SK-N-SH (cell line): ENCODE data around the gene NIT2. TPM values are rescaled to one million over a fixed set of nuclear protein-coding genes. Genes with fewer than 3 reads are reported as not detected.

Experiments
- CTCF ChIA-PET: fragments of 300-600, 350-600 bp; formaldehyde crosslinking; extraction: SDS; loops from one replicate; lab custom pipeline; 2021; lab: Yijun Ruan, JAX
- POLR2A ChIA-PET: fragments of 350-600 bp; sonication (Branson Sonifier 250); formaldehyde crosslinking; extraction: SDS; loops from one replicate; lab custom pipeline; 2020; ENCODE audit warnings: antibody characterized with exemption, inconsistent platforms; lab: Yijun Ruan, JAX
- DNase-seq: peaks from one replicate; pipeline ENCODE4 v3.0.0; 2012
- H2AFZ ChIP-seq: fragments of 200-600 bp; sonication (generic); 2 replicates; pipeline ENCODE4 v1.8.1; 2016; ENCODE audit warnings: antibody characterized with exemption, mild to moderate bottlenecking, low read depth
- H3F3A ChIP-seq: fragments of 200-600 bp; sonication (generic); replicated peaks from 2 replicates; pipeline ENCODE3; 2016; ENCODE audit warnings: antibody characterized with exemption, mild to moderate bottlenecking; ENCODE audit not compliant: insufficient read depth
- H3K27ac ChIP-seq, 2 experiments: fragments of 200-500 bp in 1 of 2; fragments of 200-600 bp in 1 of 2; sonication (Bioruptor generic) in 1 of 2; sonication (generic), shearing (Covaris generic) in 1 of 2; 2 replicates each; pipeline versions ENCODE4 v1.5.1 to v1.6.1; 2014 to 2016; ENCODE audit warnings: low read depth in 2 of 2, inconsistent platforms in 1 of 2, low read length in 1 of 2, mild to moderate bottlenecking in 1 of 2, mixed read lengths in 1 of 2
- H3K27me3 ChIP-seq: fragments of 200-600 bp; sonication (generic), shearing (Covaris generic); 2 replicates; pipeline ENCODE4 v1.6.1; 2016; ENCODE audit warnings: mixed run types; ENCODE audit not compliant: insufficient read depth
- H3K36me3 ChIP-seq, 2 experiments: fragments of 200-500 bp in 1 of 2; fragments of 200-600 bp in 1 of 2; sonication (Bioruptor generic) in 1 of 2; sonication (generic) in 1 of 2; replicated peaks in 1 of 2; 2 replicates each; pipeline versions ENCODE3 to v1.5.1; 2014 to 2016; ENCODE audit warnings: low read length in 1 of 2, mild to moderate bottlenecking in 1 of 2; ENCODE audit not compliant: insufficient read depth in 2 of 2, control insufficient read depth in 1 of 2
- H3K4me1 ChIP-seq, 2 experiments: fragments of 200-500 bp in 1 of 2; fragments of 200-600 bp in 1 of 2; sonication (Bioruptor generic) in 1 of 2; sonication (generic), shearing (Covaris generic) in 1 of 2; 2 replicates each; pipeline versions ENCODE4 v1.5.1 to v1.6.1; 2014 to 2016; ENCODE audit warnings: low read depth in 1 of 2, low read length in 1 of 2, mixed run types in 1 of 2; ENCODE audit not compliant: insufficient read depth in 2 of 2, control insufficient read depth in 1 of 2
- H3K4me2 ChIP-seq: fragments of 200-600 bp; sonication (generic), shearing (Covaris generic); 2 replicates; pipeline ENCODE4 v1.6.1; 2017; ENCODE audit warnings: mixed run types
- H3K4me3 ChIP-seq, 2 experiments: fragments of 200-500 bp in 1 of 2; fragments of 200-600 bp in 1 of 2; sonication (Bioruptor generic) in 1 of 2; sonication (generic), shearing (Covaris generic) in 1 of 2; 2 replicates each; pipeline versions ENCODE4 v1.5.1 to v1.8.1; 2014 to 2016; ENCODE audit warnings: low read depth in 2 of 2, inconsistent platforms in 1 of 2, low read length in 1 of 2, mild to moderate bottlenecking in 1 of 2, mixed read lengths in 1 of 2, moderate library complexity in 1 of 2
- H3K79me2 ChIP-seq: fragments of 200-600 bp; sonication (generic); 2 replicates; pipeline ENCODE4 v1.8.1; 2017; ENCODE audit warnings: mild to moderate bottlenecking; ENCODE audit not compliant: insufficient read depth
- H3K9ac ChIP-seq: fragments of 200-600 bp; sonication (generic); 2 replicates; pipeline ENCODE4 v1.6.1; 2017; ENCODE audit warnings: mixed run types
- H3K9me2 ChIP-seq: fragments of 200-600 bp; sonication (generic); 2 replicates; pipeline ENCODE4 v1.6.1; 2017; ENCODE audit warnings: mixed run types
- H3K9me3 ChIP-seq: fragments of 200-600 bp; sonication (generic); 2 replicates; pipeline ENCODE4 v1.6.1; 2017; ENCODE audit warnings: mixed run types, mild to moderate bottlenecking, moderate library complexity
- H4K20me1 ChIP-seq: fragments of 200-600 bp; sonication (generic); 2 replicates; pipeline ENCODE4 v1.6.1; 2017; ENCODE audit warnings: mild to moderate bottlenecking, mixed run types; ENCODE audit not compliant: insufficient read depth
- CHD2 ChIP-seq: fragments of 150-350 bp; IDR thresholded peaks from 2 replicates; pipeline ENCODE4 v1.6.1; 2018; ENCODE audit warnings: low read length; ENCODE audit not compliant: partially characterized antibody
- CTCF ChIP-seq: fragments of 200-600 bp; sonication (generic); IDR thresholded peaks from 2 replicates; pipeline ENCODE4 v1.6.1; 2017; ENCODE audit warnings: antibody characterized with exemption, mild to moderate bottlenecking, moderate library complexity
- EZH2phosphoT487 ChIP-seq: fragments of 200-600 bp; sonication (generic); IDR thresholded peaks from 2 replicates; pipeline ENCODE4 v1.6.1; 2017; ENCODE audit warnings: low read depth, mixed run types, mild to moderate bottlenecking, antibody characterized with exemption, moderate library complexity, borderline replicate concordance
- FOSL2 ChIP-seq: IDR thresholded peaks from 2 replicates; pipeline ENCODE4 v1.4.0; 2012; ENCODE audit warnings: low read depth, mild to moderate bottlenecking, moderate library complexity, borderline replicate concordance
- IRF3 ChIP-seq: fragments of 150-350 bp; IDR thresholded peaks from 2 replicates; pipeline ENCODE4 v1.6.1; 2016; ENCODE audit warnings: mild to moderate bottlenecking, low read depth, low read length
- RCOR1 ChIP-seq: fragments of 150-350 bp; IDR thresholded peaks from 2 replicates; pipeline ENCODE4 v1.6.1; 2017; ENCODE audit warnings: antibody characterized with exemption, low read length
- RFX5 ChIP-seq: IDR thresholded peaks from 2 replicates; pipeline ENCODE4 v1.6.1; 2012; ENCODE audit warnings: mild to moderate bottlenecking, improper control_type of control experiment, low read length
- TAF1 ChIP-seq: IDR thresholded peaks from 2 replicates; pipeline ENCODE4 v1.6.1; 2012; ENCODE audit warnings: low read depth, mild to moderate bottlenecking, low read length, moderate library complexity, borderline replicate concordance
- TCF12 ChIP-seq: IDR thresholded peaks from 2 replicates; pipeline ENCODE4 v1.4.0; 2012
- TEAD4 ChIP-seq: IDR thresholded peaks from 2 replicates; pipeline ENCODE4 v1.4.0; 2012; ENCODE audit warnings: mild to moderate bottlenecking, borderline replicate concordance; ENCODE audit not compliant: insufficient read depth
- ZBTB33 ChIP-seq: IDR thresholded peaks from 2 replicates; pipeline ENCODE4 v1.4.0; 2012; ENCODE audit warnings: low read depth, borderline replicate concordance
- WGBS: methylation state at CpG from one replicate; pipeline ENCODE4 v1.1.6; 2017; ENCODE audit warnings: low lambda C conversion rate; 5-methylcytosine and 5-hydroxymethylcytosine counted together
- polyA plus RNA-seq, 3 experiments: library from polyadenylated mRNA; depleted of rRNA; stranded (reverse); fragments of >200 nt; gene quantifications; 2 replicates each; pipeline ENCODE4 v1.2.3, GENCODE V29; 2012

The NIT2 gene
- polyA plus RNA-seq, 1 of the 3 experiments (the other 2 are of a cell fraction) = 28.6 TPM

GRCh38 chr3:100404250-100404548 lies 69.6 kb downstream of the NIT2 start (continued):
- TF ChIP-seq ZBTB33 = no peak

- WGBS = 98% methylated on average over 2 of the region's 2 CpGs
- no peak overlapping the region for H3K9ac ChIP-seq
- no peak overlapping the region for H2AFZ ChIP-seq
- peaks cover 0 to 24% of the 10 kb centered on the region in 2 experiments for H3K36me3 ChIP-seq
- no peak overlapping the region for H3K4me3 ChIP-seq
- H3F3A ChIP-seq = no peaks in the 10 kb centered on the region
- ChIA-PET CTCF (no interaction called here), POLR2A (no interaction called here)
- no peak overlapping the region for H3K4me2 ChIP-seq
- peaks cover 6% of the 10 kb centered on the region for H3K9me3 ChIP-seq
- no peaks in the 10 kb centered on the region for H3K27me3 ChIP-seq
- peaks cover 57% of the 10 kb centered on the region for H3K79me2 ChIP-seq
- no peak overlapping the region for H3K27ac ChIP-seq
- no peaks in the 10 kb centered on the region for H4K20me1 ChIP-seq
- TF ChIP-seq EZH2phosphoT487 = no peak
- TF ChIP-seq IRF3 = no peak
- TF ChIP-seq TEAD4 = no peak
- no peak for TF ChIP-seq FOSL2
- TF ChIP-seq ZBTB33 = no peak
- no peak for TF ChIP-seq TAF1
- no peak for TF ChIP-seq CHD2
- no peak for TF ChIP-seq RCOR1
- no peak for TF ChIP-seq TCF12
- no peak for TF ChIP-seq RFX5
- TF ChIP-seq CTCF = no peak
- DNase-seq = no peak
- peaks cover 0 to 4% of the 10 kb centered on the region in 2 experiments; a peak in 2 of 4 replicates for H3K4me1 ChIP-seq
- no peaks in the 10 kb centered on the region for H3K9me2 ChIP-seq
Observed at GRCh38 chr3:100407164-100407563, 72.6 kb downstream of the NIT2 start.
